Suppressor macrophage (primary cell): Measurements from ENCODE around the gene MCHR1.
"Not testable (repeated sequence)": the region's sequence is repeated elsewhere in the genome, so short reads cannot be mapped to it uniquely, and the experiment has no call there.

Experiments
- DNase-seq, 4 experiments: peaks; one replicate each; pipeline ENCODE4 v3.0.0-alpha.2; 2020 to 2022

MCHR1 gene

GRCh38 chr22:40691532-40691931 lies 12.2 kb downstream of the MCHR1 start:
- DNase-seq, result no peak

GRCh38 chr22:40694411-40694810 lies 15.1 kb downstream of the MCHR1 start:
- peak; percentile 44 to 65 (median 61) for DNase-seq

GRCh38 chr22:40701274-40701673 lies 22.0 kb downstream of the MCHR1 start:
- DNase-seq, result no peak

GRCh38 chr22:40703174-40703573 lies 23.9 kb downstream of the MCHR1 start:
- DNase-seq, result no peak

- DNase-seq, result no peak
Measured at GRCh38 chr22:40703736-40704135, 24.5 kb downstream of the MCHR1 start.

GRCh38 chr22:40705918-40706682 lies 26.8 kb downstream of the MCHR1 start:
- no peak for DNase-seq

- DNase-seq, result peak in 2 of 4 experiments; percentile 12 to 13
Measured at GRCh38 chr22:40707154-40707553, 27.9 kb downstream of the MCHR1 start.

GRCh38 chr22:40708177-40708576 lies 28.9 kb downstream of the MCHR1 start:
- peak in 1 of 4 experiments; percentile 10 for DNase-seq

GRCh38 chr22:40709752-40710413 lies 30.6 kb downstream of the MCHR1 start:
- DNase-seq, result peak; percentile 41 to 63 (median 58)

GRCh38 chr22:40712311-40712710 lies 33.0 kb downstream of the MCHR1 start:
- no peak for DNase-seq

GRCh38 chr22:40714499-40715337 lies 35.4 kb downstream of the MCHR1 start:
- no peak for DNase-seq

- DNase-seq, result no peak
Measured at GRCh38 chr22:40716116-40716515, 36.8 kb downstream of the MCHR1 start.

- not testable (repeated sequence) for DNase-seq
Measured at GRCh38 chr22:40717657-40718056, 38.4 kb downstream of the MCHR1 start.

GRCh38 chr22:40718250-40719204 lies 39.2 kb downstream of the MCHR1 start:
- DNase-seq, result no peak

- no peak for DNase-seq
Measured at GRCh38 chr22:40719599-40719998, 40.3 kb downstream of the MCHR1 start.

GRCh38 chr22:40720156-40720537 lies 40.9 kb downstream of the MCHR1 start:
- DNase-seq, result not testable (repeated sequence)

- DNase-seq, result no peak
Measured at GRCh38 chr22:40720538-40721256, 41.4 kb downstream of the MCHR1 start.

GRCh38 chr22:40721266-40721665 lies 42.0 kb downstream of the MCHR1 start:
- DNase-seq, result peak in 1 of 4 experiments; percentile 11

GRCh38 chr22:40723396-40723933 lies 44.2 kb downstream of the MCHR1 start:
- DNase-seq, result no peak

- DNase-seq, result peak in 1 of 4 experiments; percentile 43
Measured at GRCh38 chr22:40726514-40726913, 47.2 kb downstream of the MCHR1 start.
